A549 (cell line): ENCODE data around the gene SMG5.

Experiments used
- BCL3 ChIP-seq: fragments of >200 bp; sonication (Bioruptor Twin); formaldehyde crosslinking; IDR thresholded peaks from 3 replicates; pipeline ENCODE4 v1.6.1; 2016
- CTCF ChIP-seq: fragments of >200 bp; sonication (Bioruptor Twin); formaldehyde crosslinking; IDR thresholded peaks from 3 replicates; pipeline ENCODE4 v1.5.1; 2016
- EP300 ChIP-seq, 2 experiments: fragments of >200 bp; sonication (Bioruptor Twin); formaldehyde crosslinking; IDR thresholded peaks; 2 replicates in 1 of 2; 3 replicates in 1 of 2; pipeline ENCODE4 v1.6.1; 2016 to 2017
- HOXB13 ChIP-seq: fragments of 250-450 bp; sonication (Bioruptor Pico); IDR thresholded peaks from 2 replicates; pipeline ENCODE4 v1.5.0; 2020; ENCODE audit warnings: low read depth, mild to moderate bottlenecking, moderate library complexity
- HOXB5 ChIP-seq: fragments of 250-450 bp; sonication (Bioruptor Pico); IDR thresholded peaks from 2 replicates; pipeline ENCODE4 v1.5.0; 2020; ENCODE audit warnings: mild to moderate bottlenecking, moderate library complexity
- JUN ChIP-seq, 2 experiments: fragments of >200 bp; sonication (Bioruptor Twin); formaldehyde crosslinking; IDR thresholded peaks; 2 replicates in 1 of 2; 3 replicates in 1 of 2; pipeline ENCODE4 v1.6.1; 2016 to 2017
- MAZ ChIP-seq: fragments of 150-350 bp; IDR thresholded peaks from 2 replicates; pipeline ENCODE4 v1.6.1; 2014; ENCODE audit warnings: antibody characterized with exemption, low read depth, low read length, borderline replicate concordance
- PHF8 ChIP-seq: fragments of 200-600 bp; sonication (generic); IDR thresholded peaks from 2 replicates; pipeline ENCODE4 v1.6.1; 2016; ENCODE audit warnings: low read depth, mild to moderate bottlenecking, antibody characterized with exemption, moderate library complexity, borderline replicate concordance
- POLR2A ChIP-seq: IDR thresholded peaks from 2 replicates; pipeline ENCODE4 v1.6.1; 2012; ENCODE audit warnings: mild to moderate bottlenecking, low read length
- RAD21 ChIP-seq, 2 experiments: fragments of >200 bp in 1 of 2; sonication (Bioruptor Twin) in 1 of 2; formaldehyde crosslinking in 1 of 2; IDR thresholded peaks in 1 of 2; conservative IDR thresholded peaks in 1 of 2; 2 replicates in 1 of 2; 3 replicates in 1 of 2; pipeline ENCODE4 v1.6.1; 2012 to 2018; ENCODE audit warnings: inconsistent platforms in 1 of 2
- REST ChIP-seq: fragments of 200-600 bp; sonication (generic); IDR thresholded peaks from 2 replicates; pipeline ENCODE4 v1.6.1; 2016; ENCODE audit warnings: antibody characterized with exemption, mild to moderate bottlenecking, moderate library complexity
- SMC3 ChIP-seq: fragments of >200 bp; sonication (Bioruptor Twin); formaldehyde crosslinking; IDR thresholded peaks from 3 replicates; pipeline ENCODE4 v1.6.1; 2018; ENCODE audit warnings: inconsistent platforms

- no peak for TF ChIP-seq EP300 (IDR thresholded peaks at IDR 0.05)
- TF ChIP-seq SMC3, result no peak
- no peak for TF ChIP-seq POLR2A
- TF ChIP-seq CTCF, result no peak
- TF ChIP-seq REST, result no peak
- TF ChIP-seq HOXB5 (CRISPR knock-in tag), result no peak
- TF ChIP-seq JUN (IDR thresholded peaks at IDR 0.05), result no peak
- no peak for TF ChIP-seq BCL3
- TF ChIP-seq MAZ, result no peak
- no peak for TF ChIP-seq RAD21 (conservative IDR thresholded peaks at IDR 0.05 in 1 of 2, IDR thresholded peaks at IDR 0.05 in 1 of 2)
- no peak for TF ChIP-seq HOXB13 (CRISPR knock-in tag)
- no peak for TF ChIP-seq PHF8
Observed at GRCh38 chr1:156236164-156236563, 46.5 kb downstream of the SMG5 start.
